Thyroid gland (tissue), 4 donors: ENCODE results near the gene C10orf71.

Experiments
- CTCF ChIP-seq, 6 experiments: fragments of 200-600 bp in 3 of 6; fragments of 450-650 bp in 3 of 6; sonication (generic) in 3 of 6; IDR thresholded peaks; one replicate each; pipeline ENCODE4 v1.5.1; 2016 to 2019; ENCODE audit warnings: antibody characterized with exemption in 6 of 6, mild to moderate bottlenecking in 2 of 6, inconsistent platforms in 1 of 6, moderate library complexity in 1 of 6
- POLR2A ChIP-seq, 2 donors: fragments of 450-650 bp; IDR thresholded peaks; one replicate each; pipeline ENCODE4 v1.6.1; 2017; ENCODE audit warnings: antibody characterized with exemption in 2 of 2, mild to moderate bottlenecking in 2 of 2, moderate library complexity in 1 of 2

DNA sequence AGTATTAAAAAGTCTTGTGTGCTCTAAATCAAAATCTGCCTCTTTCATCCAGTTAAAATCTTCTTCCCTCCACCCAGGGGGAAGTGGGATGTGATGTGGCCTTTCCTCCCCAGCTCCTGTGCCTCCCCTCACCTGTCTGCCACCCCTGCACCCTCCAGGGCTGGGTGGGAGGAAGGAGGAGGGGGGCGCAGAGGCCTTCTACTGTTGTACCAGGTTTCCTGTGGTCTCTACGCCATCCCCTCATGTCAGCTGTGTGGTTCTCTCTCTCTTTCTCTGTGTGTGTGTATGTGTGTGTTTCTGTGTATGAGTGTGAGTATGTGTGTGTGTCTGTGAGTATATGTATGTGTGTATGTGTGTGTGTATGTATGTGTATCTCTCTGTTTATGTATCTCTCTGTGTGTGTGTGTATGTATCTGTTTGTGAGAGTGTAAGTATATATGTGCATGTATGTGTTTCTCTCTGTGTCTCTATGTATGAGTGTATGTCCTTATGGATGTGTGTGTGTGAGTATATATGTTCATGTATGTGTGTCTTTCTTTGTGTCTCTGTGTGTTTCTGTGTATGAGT, 45.5 kb upstream of the C10orf71 start:
- TF ChIP-seq POLR2A (IDR thresholded peaks at IDR 0.05): no peak
- TF ChIP-seq CTCF (IDR thresholded peaks at IDR 0.05): no peak
